Cardiac muscle cell (in vitro differentiated cells and primary cell): ENCODE data around the gene HOXB2. TPM values are rescaled to one million over a fixed set of nuclear protein-coding genes. Genes with fewer than 3 reads are reported as not detected.

ENCODE experiments used
- DNase-seq, 2 donors: peaks; one replicate each; pipeline versions ENCODE4 v3.0.0 to v3.0.0-alpha.2; 2010 to 2017; ENCODE audit warnings: low read depth in 1 of 2, low spot score in 1 of 2
- H3K27ac ChIP-seq: fragments of 200-600 bp; sonication (generic); 2 replicates; pipeline ENCODE4 v1.5.1; 2016
- H3K27me3 ChIP-seq: fragments of 200-600 bp; sonication (generic); 2 replicates; pipeline ENCODE4 v1.6.0; 2016; ENCODE audit warnings: control low read depth
- H3K36me3 ChIP-seq: fragments of 200-600 bp; sonication (generic); 2 replicates; pipeline ENCODE4 v1.5.1; 2016; ENCODE audit warnings: control low read depth
- H3K4me1 ChIP-seq: fragments of 200-600 bp; sonication (generic); 2 replicates; pipeline ENCODE4 v1.8.1; 2017; ENCODE audit warnings: low read depth, mild to moderate bottlenecking, mixed run types
- H3K4me3 ChIP-seq: fragments of 200-600 bp; sonication (generic); 2 replicates; pipeline ENCODE4 v1.5.1; 2016; ENCODE audit warnings: mild to moderate bottlenecking
- H3K9me3 ChIP-seq: fragments of 200-600 bp; sonication (generic); 2 replicates; pipeline ENCODE4 v1.5.1; 2017; ENCODE audit warnings: low read depth, mild to moderate bottlenecking, control low read depth
- CTCF ChIP-seq: IDR thresholded peaks from 2 replicates; pipeline ENCODE4 v1.5.1; 2012; ENCODE audit warnings: low read depth, mild to moderate bottlenecking, low read length
- polyA plus RNA-seq: library from polyadenylated mRNA; unstranded; fragments of >200 nt; fragmentation: Nextera tagmentation; extraction: Ambion mirVana; gene quantifications from 2 replicates; pipeline ENCODE4 v1.2.1, GENCODE V29; 2016
- total RNA-seq: library from RNA; depleted of rRNA; stranded (reverse); fragments of >200 nt; gene quantifications from 2 replicates; pipeline ENCODE4 v1.2.3, GENCODE V29; 2016

HOXB2 gene
- total and polyA plus RNA-seq, 2 experiments from 2014 or later = 107 to 111 TPM

- peaks cover 50% of the 10 kb centered on the region for H3K4me1 ChIP-seq
- no peaks in the 10 kb centered on the region for H3K27me3 ChIP-seq
- DNase-seq = peak; percentile 55 to 89
- peak overlapping the region; percentile 90 for H3K4me3 ChIP-seq
- peak overlapping the region; percentile 98 for H3K27ac ChIP-seq
- peaks cover 7% of the 10 kb centered on the region for H3K36me3 ChIP-seq
- TF ChIP-seq CTCF = no peak
- no peaks in the 10 kb centered on the region for H3K9me3 ChIP-seq
Observed at GRCh38 chr17:48544349-48545021, 424 bp downstream of the HOXB2 start.

GRCh38 chr17:48543854-48544348 lies 1.0 kb downstream of the HOXB2 start:
- TF ChIP-seq CTCF = no peak
- Histone ChIP-seq H3K4me1 (peaks cover 49% of the 10 kb centered on the region), H3K27me3 (no peaks in the 10 kb centered on the region), H3K4me3 (peak overlapping the region; percentile 90), H3K9me3 (no peaks in the 10 kb centered on the region), H3K36me3 (peaks cover 7% of the 10 kb centered on the region), H3K27ac (peak overlapping the region; percentile 98)
- peak in 1 of 2 donors; percentile 52 for DNase-seq

GRCh38 chr17:48543107-48543853 lies 1.6 kb downstream of the HOXB2 start:
- Histone ChIP-seq H3K4me1 (peaks cover 45% of the 10 kb centered on the region), H3K36me3 (peaks cover 7% of the 10 kb centered on the region), H3K27ac (peak overlapping the region; percentile 98), H3K9me3 (no peaks in the 10 kb centered on the region), H3K4me3 (peak overlapping the region; percentile 90), H3K27me3 (no peaks in the 10 kb centered on the region)
- TF ChIP-seq CTCF = no peak
- DNase-seq = peak; percentile 65 to 67

GRCh38 chr17:48542698-48543106 lies 2.2 kb downstream of the HOXB2 start:
- no peaks in the 10 kb centered on the region for H3K9me3 ChIP-seq
- no peak for DNase-seq
- no peak for TF ChIP-seq CTCF
- peaks cover 7% of the 10 kb centered on the region for H3K36me3 ChIP-seq
- H3K4me3 ChIP-seq = peak overlapping the region; percentile 90
- peaks cover 39% of the 10 kb centered on the region for H3K4me1 ChIP-seq
- H3K27ac ChIP-seq = peak overlapping the region; percentile 98
- H3K27me3 ChIP-seq = no peaks in the 10 kb centered on the region

GRCh38 chr17:48542114-48542656 lies 2.7 kb downstream of the HOXB2 start:
- H3K36me3 ChIP-seq = peaks cover 7% of the 10 kb centered on the region
- peaks cover 34% of the 10 kb centered on the region for H3K4me1 ChIP-seq
- no peak for TF ChIP-seq CTCF
- DNase-seq = peak in 1 of 2 donors; percentile 60
- peak overlapping the region; percentile 90 for H3K4me3 ChIP-seq
- H3K27me3 ChIP-seq = no peaks in the 10 kb centered on the region
- H3K27ac ChIP-seq = peak overlapping the region; percentile 98
- no peaks in the 10 kb centered on the region for H3K9me3 ChIP-seq
